GM19395 (cell line): ENCODE results near the gene CHST1.

ENCODE experiments used
- ATAC-seq: cut with Tn5 transposase; IDR thresholded peaks from one replicate; pipeline ENCODE4 v1.9.1; 2021; ENCODE audit warnings: mild to moderate bottlenecking, moderate library complexity; ENCODE audit not compliant: unreplicated experiment

Gene CHST1

DNA sequence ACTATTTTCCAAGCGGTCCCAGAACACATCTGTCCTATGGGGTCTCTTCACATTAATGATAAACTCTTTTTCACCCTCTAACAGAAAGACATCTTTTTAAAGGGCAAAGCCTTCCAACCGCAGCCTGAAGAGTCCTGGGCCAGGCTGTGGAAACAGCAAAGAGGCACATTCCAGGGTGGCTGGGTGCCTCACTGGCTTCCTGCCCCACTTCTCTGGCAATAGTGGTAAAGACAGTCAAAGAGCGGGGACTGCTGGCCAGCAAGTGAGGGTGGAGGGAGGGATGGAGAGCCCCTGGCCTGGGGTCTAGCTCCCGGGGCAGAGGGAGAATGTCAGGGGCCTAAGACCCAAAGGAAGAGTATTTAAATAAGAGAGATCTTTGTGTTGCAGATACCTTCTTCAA lies 10.2 kb upstream of the CHST1 start:
- no peak for ATAC-seq

DNA sequence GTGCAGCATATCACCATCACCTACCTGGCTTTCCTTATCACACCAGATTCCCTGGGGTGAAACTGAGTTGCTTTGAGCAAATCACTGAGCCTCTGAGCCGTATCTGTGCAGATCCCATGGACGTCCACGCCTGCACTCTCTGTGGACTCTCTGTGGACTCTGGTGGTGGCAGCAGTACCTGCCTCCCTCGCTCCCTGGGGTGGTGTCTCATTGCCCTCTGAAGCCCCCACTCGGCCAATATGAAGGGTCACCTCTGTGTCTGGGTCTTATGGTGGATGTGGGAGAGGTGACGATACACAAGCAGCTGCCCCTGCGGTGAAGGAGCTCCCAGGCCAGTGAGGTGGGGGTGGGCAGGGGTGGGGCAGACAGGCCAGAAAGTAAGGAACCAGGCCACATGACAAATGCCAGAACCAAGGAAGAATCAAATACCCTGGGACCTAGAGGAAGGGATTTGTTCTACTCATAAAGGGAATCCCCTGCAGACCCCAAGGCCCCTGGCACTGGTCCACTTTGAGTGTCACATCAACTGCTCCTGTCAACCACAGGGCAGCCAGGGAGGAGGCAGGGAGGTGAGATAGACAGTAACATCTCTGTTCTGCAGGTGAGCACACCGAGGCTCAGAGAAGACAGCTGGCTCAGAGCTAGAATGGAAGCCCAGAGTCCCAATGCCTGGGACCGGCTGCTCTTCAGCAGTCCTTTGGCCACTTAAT lies 9.2 kb upstream of the CHST1 start:
- no peak for ATAC-seq

DNA sequence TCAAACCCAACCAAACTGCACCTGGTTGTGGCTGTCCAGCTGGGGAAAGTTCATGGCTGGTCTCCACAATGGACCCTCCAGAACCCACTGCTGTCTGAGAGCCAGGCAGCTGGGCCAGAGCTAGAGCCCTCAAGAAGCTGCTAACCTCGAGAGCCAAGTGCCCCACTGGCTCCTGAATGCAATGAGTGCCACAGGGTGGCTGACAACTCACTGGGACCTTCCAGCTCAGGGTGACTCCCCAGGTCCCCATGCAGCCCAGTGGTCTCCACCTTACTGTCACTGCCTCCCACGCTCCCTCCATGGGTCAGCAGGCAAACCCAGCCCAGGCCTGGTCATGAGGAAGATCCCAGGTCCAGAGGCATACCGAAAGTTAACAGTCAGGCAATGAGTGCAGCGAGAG lies 8.0 kb upstream of the CHST1 start:
- no peak for ATAC-seq

DNA sequence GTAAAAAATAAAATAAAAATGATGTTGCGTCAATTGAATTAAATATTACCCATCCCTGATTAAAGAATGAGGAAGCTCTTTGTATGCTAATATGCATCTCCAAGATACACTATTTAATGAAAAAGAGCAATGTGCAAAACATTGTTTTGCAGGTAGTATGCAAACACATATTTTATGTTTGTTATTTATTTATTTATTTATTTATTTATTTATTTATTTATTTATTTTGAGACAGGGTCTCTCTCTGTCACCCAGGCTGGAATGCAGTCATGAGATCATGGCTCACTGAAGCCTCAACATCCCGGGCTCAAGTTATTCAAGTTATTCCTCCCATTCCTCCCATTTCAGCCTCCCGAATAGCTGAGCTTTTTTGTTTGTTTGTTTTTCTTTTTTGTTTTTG lies 7.2 kb upstream of the CHST1 start:
- no peak for ATAC-seq

DNA sequence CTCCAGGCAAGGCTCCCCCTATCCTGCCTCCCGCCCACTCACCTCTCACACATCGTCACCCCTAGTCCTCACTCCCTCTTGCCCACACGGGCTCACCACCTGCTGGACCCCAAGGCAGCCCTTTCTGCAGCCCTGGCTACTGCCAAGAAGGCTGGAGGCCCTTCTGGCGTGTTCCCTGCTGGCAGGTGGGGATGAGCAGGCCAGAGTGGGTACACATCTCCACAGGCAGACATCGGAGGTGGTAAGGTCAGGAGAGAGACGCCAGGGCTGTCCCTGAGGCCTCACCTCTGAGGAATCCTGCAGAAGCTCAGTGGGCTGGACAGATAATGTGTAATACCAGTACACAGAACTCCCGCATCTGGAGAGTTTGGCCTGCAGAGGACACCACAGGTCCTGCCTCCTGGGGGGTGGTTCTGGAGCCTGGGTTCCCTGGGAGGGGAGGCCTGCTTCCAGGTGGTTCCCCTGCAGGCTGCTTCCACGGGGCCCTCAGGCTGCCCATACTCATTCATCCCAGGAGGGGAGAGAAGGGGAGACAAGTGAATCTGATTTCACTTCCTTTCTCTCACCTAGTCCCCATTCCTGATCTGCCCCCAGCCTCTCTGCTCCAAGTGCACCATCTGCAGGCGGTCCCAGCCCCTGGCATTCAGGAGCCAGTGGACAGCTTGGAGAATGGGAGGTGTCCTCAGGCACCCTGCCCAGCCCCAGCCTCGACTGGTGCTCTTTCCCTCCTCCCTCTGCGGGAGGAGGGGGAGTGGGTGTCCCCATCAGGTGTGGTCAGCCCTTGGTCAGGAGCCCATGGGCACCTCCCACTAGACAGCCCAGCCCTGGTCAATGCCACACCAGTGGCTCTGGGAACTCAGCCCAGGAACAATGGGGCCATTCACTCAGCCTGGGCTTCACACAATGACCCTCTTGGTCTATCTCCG lies 6.1 kb upstream of the CHST1 start:
- ATAC-seq, result no peak

DNA sequence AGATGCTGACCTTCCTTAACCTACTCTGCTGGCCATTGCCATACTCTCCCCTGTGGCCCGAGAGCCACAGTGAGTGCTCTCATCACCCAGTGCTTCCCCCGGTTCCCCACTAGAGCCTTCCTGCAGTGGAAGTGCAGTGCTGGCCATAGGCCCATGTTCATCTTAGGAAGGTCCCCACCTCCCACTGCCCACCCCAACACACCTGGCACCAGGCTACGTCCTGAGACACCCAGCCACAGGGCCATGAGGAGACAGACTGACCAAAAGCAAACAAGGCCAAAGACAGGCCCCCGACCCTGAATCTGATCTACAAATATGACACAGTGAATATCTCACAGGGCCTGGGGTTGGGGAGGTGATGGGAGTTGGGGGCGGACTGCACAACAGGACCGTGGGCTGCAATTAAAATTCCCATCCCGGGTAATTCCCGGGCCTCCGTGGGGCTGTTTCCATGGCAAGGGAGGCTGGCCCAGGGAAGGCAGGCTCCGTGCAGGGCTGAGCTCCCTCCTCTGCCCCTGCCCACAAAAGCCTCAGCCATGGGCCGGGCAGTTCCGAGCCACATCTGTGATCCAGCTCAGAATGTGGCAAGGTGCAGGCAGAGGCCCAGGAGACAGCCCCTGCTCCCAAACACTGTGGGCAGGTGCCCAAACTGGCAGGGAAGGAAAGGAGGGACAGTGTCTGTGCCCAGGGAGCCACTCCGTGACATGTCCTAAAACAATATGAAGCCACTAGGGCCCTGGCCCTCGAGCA lies 5.1 kb upstream of the CHST1 start:
- no peak for ATAC-seq

DNA sequence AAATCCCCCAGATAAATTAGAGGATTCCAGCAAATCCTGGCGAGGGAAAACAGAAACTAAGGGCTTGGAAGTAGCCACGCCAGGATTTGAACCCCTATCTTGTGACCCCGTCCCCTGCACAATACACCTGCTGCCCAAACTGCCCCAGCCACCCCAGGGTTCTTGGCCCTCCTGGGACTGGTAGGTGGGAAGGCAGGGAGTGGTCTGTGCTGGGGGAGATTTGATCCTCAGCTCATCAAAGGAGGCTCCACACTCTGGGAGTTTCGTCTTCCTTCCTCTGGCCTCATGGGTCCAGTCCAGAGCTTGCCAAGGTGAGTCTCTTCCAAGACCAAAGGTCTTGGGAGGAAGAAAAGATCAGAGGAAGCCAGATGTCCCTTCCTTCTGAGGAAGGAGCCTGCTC lies 4.5 kb upstream of the CHST1 start:
- no peak for ATAC-seq

DNA sequence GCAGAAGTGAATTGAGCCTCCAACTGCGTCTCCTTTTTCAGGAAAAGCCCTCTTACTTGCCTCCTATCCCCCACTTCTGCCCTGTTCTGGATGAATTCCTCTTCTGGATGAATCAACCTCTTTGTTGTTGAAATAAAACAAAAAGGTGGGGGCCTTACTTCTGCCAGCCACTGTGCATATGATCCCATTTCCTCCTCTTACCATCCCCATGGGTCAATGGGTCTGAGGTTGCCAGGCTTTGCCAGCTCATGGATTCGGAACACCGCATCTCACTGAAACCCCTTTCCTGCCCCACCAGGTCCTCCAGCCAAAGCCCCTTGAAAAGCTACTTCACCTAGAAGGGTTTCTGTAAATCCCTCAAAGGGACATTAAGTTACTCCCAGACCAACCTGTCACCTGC lies 3.7 kb upstream of the CHST1 start:
- no peak for ATAC-seq

DNA sequence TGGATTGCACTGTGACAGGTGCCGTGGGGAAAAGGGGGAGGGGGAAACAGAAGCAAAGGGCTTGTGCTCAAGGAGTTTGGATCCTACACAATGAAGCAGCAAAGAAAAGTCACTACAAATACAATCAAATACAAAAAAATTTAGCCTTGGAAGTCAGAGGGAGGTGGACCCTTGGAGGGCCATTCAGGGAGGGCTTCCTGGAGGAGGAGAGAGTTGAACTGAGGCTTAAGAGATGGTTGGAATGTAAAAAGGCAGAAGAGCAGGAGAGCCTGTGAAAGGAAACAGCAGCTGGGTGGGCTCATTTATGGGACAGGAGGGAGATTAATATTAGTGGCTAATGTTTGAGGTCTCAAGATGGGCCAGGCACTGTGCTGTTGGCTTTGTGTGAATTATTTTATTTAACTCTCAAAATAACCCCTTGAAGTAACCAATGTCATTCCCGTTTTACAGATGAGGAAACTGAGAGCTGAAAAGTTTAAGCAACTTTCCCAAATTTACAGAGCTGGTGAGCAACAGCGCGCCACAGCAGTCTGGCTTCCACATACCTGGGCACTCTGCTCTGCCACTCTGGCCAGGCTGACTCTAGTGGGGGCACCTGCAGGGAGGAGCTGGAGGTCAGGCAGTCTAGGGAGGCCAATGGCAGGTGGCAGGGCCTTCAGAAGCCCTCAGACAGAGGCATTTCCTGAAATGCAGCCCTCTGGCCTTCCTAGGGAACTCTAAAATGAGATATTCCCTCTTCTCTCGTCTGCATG lies 2.7 kb upstream of the CHST1 start:
- no peak for ATAC-seq

DNA sequence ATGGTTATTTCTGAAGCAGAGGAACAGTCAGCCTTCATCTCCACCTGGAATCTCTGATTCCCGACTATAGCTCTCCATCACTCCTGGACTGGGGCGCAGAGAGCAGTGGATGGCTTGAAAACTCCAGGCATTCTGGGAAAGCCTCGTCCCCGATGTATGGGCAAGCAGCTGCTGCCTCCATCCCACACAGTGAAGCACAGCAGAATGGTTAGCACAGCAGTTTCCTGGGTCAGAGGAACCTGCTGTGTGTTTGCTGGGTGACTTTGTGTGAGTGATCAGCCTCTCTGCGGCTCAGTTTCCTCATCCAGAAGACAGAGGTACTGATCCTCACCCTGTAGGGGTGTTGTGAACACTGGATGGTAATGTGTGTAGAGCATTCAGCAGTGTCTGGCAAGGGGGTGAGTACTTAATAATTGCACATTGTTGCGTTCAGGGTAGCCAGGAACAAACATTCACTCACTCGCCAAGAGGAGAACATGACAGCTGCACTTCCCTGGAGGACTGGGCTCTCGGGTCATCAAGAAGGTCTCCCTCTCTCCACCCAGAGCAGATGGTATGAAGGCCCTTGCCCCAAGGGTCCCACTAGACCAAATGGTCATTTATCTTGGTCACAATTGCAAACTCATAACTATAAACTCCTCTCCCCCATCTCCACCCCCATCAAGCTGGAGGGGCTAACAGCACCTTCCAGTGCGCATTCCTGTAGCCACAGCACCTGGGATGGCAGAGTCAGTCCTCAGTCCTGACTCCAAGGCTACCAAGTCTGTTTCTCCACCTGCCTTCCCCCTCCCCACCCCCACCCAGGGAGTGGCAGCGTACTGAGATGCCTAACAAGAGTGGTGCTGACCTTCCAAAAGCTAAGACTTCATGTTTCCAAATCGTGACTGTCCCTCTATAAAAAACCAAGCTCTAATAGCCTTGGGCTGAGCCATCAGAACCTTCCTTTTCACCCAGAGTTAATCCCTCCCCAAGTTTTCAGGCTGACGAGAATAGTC lies 1.5 kb upstream of the CHST1 start:
- no peak for ATAC-seq

DNA sequence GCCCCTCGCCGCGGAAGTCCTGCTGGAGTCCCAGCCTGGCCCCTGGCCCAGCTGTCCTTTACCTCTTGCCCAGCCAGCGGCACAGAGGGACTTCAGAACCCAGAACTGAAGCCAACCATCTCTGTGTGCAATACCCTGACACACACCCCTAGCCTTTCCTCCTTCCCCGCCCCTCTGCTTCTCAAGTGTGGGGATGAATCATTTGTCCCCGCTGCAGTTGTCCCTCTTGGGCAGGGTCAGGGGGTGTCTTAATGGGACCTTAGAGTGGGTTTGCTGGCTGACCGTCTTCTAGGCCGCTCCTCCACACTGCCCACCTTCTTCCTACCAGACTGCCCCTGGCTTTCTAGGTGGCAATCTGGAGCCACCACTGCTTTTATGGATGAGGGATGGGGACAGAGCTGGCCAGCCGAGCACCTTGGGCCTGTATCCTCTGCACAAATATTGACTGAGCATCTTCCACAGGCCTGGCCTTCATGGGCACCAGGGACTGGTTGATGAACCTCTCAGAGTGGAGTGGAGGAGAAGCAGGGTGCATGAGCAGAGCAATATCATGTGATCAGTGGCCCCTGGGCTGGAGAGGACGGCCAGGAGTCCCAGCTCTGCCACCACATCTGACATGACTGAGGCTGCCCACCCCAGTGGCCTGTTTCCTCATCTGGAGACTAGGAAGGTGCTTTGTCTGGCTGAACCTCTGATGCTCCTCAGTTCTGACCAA lies 668 bp upstream of the CHST1 start:
- no peak for ATAC-seq

DNA sequence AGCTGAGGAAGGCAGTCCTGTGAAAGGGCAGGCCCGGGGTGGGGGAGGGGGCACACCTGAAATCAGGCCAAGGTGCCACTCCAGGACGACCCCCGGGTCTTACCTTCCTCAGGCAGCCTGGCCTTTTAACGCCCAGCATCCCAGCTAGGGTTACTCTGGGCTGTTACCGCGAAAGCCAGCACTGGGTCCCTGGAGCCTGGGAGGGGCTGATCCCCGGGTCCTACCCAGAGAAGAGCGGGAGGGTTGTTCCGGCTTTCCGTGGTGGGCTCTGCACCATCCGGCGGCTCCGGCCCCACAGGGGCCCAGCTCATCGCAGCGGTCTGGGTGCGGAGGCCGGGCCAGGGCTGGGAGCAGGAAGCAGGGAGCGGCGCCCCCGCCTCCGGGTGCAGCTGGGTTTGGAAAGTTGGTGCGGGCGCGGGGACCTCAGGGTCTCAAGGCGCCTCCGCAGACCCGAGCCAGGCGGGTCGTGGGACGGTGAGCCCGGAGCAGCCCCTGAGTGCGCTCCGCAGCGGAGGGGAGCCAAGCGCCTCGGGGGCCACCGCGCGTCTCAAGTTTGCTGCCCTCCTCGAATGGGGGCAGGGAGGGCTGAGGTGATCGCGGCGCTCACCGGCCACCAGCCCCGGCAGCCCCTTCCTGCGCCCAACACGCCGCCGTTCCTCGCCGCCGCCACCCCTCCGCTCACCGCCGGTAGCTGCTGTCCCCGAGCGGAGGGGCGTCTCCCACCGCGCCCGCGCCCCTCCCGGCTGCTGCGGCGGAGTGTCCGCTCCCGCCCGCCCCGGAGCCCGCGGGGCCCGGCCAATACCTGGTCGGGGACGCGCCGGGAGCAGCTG lies 831 bp downstream of the CHST1 start:
- ATAC-seq, result no peak

DNA sequence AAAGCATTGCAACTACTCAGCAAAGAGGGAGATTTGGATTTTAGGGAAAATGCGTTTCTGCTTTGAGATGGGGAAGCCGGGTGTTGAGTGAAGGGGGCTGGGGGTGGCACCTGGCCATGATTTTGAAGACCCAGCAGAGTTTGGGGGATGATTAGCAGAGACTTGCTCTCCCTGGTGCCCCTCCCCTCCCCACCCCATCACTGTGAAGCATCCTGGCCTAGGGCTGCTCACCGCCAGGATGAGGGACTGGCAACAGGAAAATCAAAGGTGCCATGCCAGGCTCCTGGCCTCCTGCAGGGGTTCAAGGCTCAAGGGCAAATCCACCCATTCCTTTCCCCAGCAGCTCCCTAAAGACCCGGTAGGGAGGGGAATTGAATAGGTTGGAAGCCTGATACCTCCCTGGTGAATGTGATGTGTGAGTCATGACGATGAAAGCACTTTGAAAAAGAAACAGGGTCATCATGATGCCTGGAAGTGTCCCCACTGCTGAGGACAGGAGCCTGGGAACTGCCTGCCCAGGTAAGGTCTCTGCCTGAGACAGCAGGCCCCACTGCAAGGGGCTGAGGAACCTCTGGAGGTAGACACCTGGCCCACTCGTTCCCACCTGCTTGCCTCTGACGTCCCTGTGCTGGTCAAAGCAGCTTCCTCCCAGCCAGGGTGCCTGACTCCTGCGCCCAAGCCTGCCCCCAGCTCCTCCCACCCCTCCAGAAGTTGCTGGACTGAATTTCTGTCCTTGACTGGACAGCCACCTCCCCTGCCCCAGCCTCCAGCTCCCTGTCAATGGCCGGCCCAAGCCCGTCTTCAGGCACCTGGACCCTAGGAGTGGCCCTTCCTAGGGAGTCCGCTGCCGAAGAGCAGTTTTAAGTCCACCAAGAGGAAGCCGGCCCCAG lies 1.7 kb downstream of the CHST1 start:
- no peak for ATAC-seq

DNA sequence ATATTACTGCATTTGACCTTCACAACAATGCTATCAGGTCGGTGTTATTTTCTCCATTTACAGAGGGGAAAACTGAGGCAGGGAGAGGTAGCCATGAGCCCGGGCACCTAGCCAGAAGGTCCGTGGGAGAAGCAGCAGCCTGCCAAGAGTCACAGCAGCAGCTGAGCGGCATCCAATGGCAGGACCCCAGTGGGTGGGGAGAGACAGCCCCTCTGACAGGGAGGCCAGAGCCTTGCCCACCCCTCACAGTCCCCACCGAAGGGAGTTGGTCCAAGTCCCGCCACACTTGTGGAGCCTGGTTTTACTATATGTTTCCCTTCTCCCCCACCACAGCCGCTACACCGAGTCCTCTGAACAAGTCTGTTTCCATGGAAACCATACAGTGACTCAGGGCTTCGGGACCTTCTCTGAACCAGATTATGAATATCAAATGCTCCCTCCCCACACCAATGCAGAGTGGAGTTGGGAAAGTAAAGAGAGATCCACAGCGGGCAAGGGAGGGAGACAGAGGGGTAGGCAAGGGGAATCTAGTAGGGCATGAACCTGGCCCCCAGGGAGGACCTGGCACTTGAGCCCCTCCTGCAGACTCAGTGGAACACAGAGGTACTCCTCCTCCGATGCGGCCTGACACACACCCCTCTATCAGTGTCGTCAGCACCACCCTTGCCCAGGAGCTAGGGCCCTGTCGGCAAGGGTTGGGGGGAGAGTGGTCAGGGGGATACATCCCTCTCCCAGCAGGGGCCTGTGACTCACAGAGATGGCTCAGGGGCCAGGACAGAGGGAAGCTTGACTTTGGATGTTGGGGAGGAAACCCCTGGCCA lies 2.5 kb downstream of the CHST1 start:
- no peak for ATAC-seq

DNA sequence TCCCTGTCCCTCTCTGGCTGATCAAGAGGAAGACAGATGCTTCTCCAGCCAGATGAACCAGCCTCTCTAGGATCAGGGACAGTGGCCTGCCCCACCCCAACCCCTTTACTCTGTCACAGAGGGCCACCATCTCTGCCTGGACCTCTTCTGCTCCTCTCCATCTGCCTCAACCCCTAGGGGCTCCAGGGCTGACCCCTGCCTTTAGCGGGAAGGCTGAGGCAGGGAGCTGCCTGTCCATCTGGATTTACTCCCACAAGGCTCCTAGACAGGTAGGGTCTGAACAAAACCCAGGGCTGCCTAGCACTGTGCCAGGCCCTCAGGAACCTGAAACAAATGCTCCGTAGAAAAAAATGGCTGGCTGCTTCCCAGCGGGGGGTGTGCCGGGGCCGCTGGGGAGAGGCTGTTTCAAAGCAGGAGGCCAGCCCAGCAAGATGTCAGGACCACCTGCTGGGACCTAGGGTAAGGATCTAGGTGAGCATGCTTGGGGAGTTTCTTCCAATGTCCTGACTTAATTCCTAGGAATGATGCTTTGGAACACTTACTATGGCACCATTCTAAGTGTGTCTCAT lies 3.2 kb downstream of the CHST1 start:
- no peak for ATAC-seq

DNA sequence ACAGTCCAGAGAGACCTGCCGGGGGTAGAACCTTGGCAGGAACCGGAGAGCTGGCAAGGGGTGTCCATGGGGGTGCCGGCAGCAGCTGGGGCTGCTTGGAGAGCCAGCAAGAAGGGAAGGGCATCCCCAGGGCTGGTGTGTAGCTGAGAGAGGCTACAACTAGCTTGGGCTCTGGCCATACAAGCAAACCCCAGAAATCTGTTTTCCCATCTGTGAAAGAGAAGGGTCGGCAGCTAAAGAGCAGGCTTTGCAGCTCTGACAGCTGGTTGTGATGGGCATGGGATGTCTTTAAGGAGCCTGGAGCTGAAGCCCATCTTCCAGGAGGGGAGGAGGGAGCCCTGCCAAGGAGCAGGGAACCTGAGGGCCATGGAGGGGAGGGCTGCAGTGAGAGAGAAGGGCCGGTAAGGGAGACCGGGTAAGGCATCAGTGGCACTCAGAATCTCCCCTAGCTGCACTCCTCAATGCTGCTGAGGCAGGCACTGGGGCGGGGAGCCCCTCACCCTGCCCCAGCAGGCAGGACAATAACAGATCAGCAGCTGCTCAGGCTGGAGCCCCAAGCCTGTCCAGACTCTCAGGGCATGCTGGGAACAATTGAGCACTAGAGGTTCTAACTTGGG lies 3.9 kb downstream of the CHST1 start:
- no peak for ATAC-seq
